WTC11 (cell line): Measurements from ENCODE around the gene CCNYL1. TPM values are rescaled to one million over a fixed set of nuclear protein-coding genes. Genes with fewer than 3 reads are reported as not detected.

Experiments used
- ATAC-seq: fragments of 200-7000 bp; cut with Tn5 transposase; 2 replicates; pipeline ENCODE4 v1.10.0; 2021; ENCODE audit warnings: mild to moderate bottlenecking, moderate library complexity
- CTCF ChIA-PET: fragments of 300-600 bp; sonication (Branson Sonifier 250); formaldehyde crosslinking; loops from one replicate; lab custom pipeline; 2021; ENCODE audit warnings: antibody characterized with exemption; lab: Charles Lee
- POLR2A ChIA-PET: fragments of 350-600 bp; sonication (Branson Sonifier 250); formaldehyde crosslinking; loops from one replicate; lab custom pipeline; 2021; ENCODE audit warnings: antibody characterized with exemption; lab: Charles Lee
- DNase-seq: peaks from one replicate; pipeline ENCODE4 v3.0.0; 2021; ENCODE audit warnings: low spot score
- H3K27ac Mint-ChIP-seq: 2 replicates; pipeline ENCODE4 v1.8.0; 2021; ENCODE audit warnings: mixed read lengths
- H3K27me3 Mint-ChIP-seq: 2 replicates; pipeline ENCODE4 v1.8.0; 2021; ENCODE audit warnings: low read depth, mild to moderate bottlenecking, moderate library complexity, mixed read lengths
- H3K36me3 Mint-ChIP-seq: 2 replicates; pipeline ENCODE4 v1.8.0; 2021; ENCODE audit warnings: mixed read lengths
- H3K4me1 Mint-ChIP-seq: 2 replicates; pipeline ENCODE4 v1.8.0; 2022; ENCODE audit warnings: mixed read lengths
- H3K4me3 Mint-ChIP-seq: 2 replicates; pipeline ENCODE4 v1.8.0; 2021; ENCODE audit warnings: mild to moderate bottlenecking, moderate library complexity, mixed read lengths
- H3K9me3 Mint-ChIP-seq: 2 replicates; pipeline ENCODE4 v1.8.0; 2021; ENCODE audit warnings: mixed read lengths
- ELF4 ChIP-seq: sonication (generic); formaldehyde crosslinking; IDR thresholded peaks from 2 replicates; pipeline ENCODE4 v1.8.1; 2022; ENCODE audit warnings: low read depth, mild to moderate bottlenecking, moderate library complexity, missing genetic modification reagents
- ETV6 ChIP-seq: sonication (generic); formaldehyde crosslinking; IDR thresholded peaks from 2 replicates; pipeline ENCODE4 v1.8.1; 2022; ENCODE audit warnings: mild to moderate bottlenecking, missing genetic modification reagents
- JAZF1 ChIP-seq: fragments of 250-450 bp; sonication (Bioruptor Pico); IDR thresholded peaks from 2 replicates; pipeline ENCODE4 v1.9.0; 2021; ENCODE audit warnings: moderate library complexity, mild to moderate bottlenecking, inconsistent platforms
- JUN ChIP-seq: sonication (generic); formaldehyde crosslinking; IDR thresholded peaks from 2 replicates; pipeline ENCODE4 v1.8.0; 2023; ENCODE audit warnings: mild to moderate bottlenecking, missing genetic modification reagents
- MYBL2 ChIP-seq: sonication (generic); formaldehyde crosslinking; IDR thresholded peaks from 2 replicates; pipeline ENCODE4 v1.8.1; 2023; ENCODE audit warnings: mild to moderate bottlenecking, moderate library complexity, missing genetic modification reagents
- NR2C2 ChIP-seq: sonication (generic); formaldehyde crosslinking; IDR thresholded peaks from 2 replicates; pipeline ENCODE4 v1.8.0; 2022; ENCODE audit warnings: mild to moderate bottlenecking, missing genetic modification reagents
- SOX15 ChIP-seq: fragments of 250-450 bp; sonication (Bioruptor Pico); IDR thresholded peaks from 2 replicates; pipeline ENCODE4 v1.9.0; 2021; ENCODE audit warnings: mild to moderate bottlenecking
- ZBTB21 ChIP-seq: sonication (generic); formaldehyde crosslinking; IDR thresholded peaks from 2 replicates; pipeline ENCODE4 v1.8.1; 2023; ENCODE audit warnings: mild to moderate bottlenecking, missing genetic modification reagents, borderline replicate concordance
- ZNF263 ChIP-seq: sonication (generic); formaldehyde crosslinking; IDR thresholded peaks from 2 replicates; pipeline ENCODE4 v1.8.1; 2022; ENCODE audit warnings: low read depth, mild to moderate bottlenecking, moderate library complexity, missing genetic modification reagents
- ZNF317 ChIP-seq: sonication (generic); formaldehyde crosslinking; IDR thresholded peaks from 2 replicates; pipeline ENCODE4 v1.8.1; 2023; ENCODE audit warnings: low read depth, mild to moderate bottlenecking, moderate library complexity, missing genetic modification reagents, borderline replicate concordance
- ZNF416 ChIP-seq: fragments of 250-450 bp; sonication (Bioruptor Pico); IDR thresholded peaks from 2 replicates; pipeline ENCODE4 v1.9.0; 2021; ENCODE audit warnings: mild to moderate bottlenecking, inconsistent platforms
- ZNF423 ChIP-seq: fragments of 250-450 bp; sonication (Bioruptor Pico); IDR thresholded peaks from 2 replicates; pipeline ENCODE4 v2.1.2; 2022; ENCODE audit warnings: mild to moderate bottlenecking, moderate library complexity
- ZSCAN18 ChIP-seq: fragments of 250-450 bp; sonication (Bioruptor Pico); IDR thresholded peaks from 2 replicates; pipeline ENCODE4 v2.1.2; 2022; ENCODE audit warnings: mild to moderate bottlenecking, moderate library complexity
- total RNA-seq: library from RNA; stranded (reverse); gene quantifications from 3 replicates; pipeline ENCODE4 v1.2.3, GENCODE V29; 2021
- TF ChIP-seq, protein P1 (sequence below): fragments of 250-450 bp; sonication (Bioruptor Pico); IDR thresholded peaks from 2 replicates; pipeline ENCODE4 v1.9.0; 2021; ENCODE audit warnings: mild to moderate bottlenecking, borderline replicate concordance
- TF ChIP-seq, protein P2 (sequence below): sonication (generic); formaldehyde crosslinking; IDR thresholded peaks from 2 replicates; pipeline ENCODE4 v1.8.1; 2023; ENCODE audit warnings: mild to moderate bottlenecking, moderate library complexity, missing genetic modification reagents
- TF ChIP-seq, protein P3 (sequence below): sonication (generic); formaldehyde crosslinking; IDR thresholded peaks from 2 replicates; pipeline ENCODE4 v1.8.1; 2022; ENCODE audit warnings: mild to moderate bottlenecking, missing genetic modification reagents, moderate library complexity, borderline replicate concordance
- TF ChIP-seq, protein P4 (sequence below): sonication (generic); formaldehyde crosslinking; IDR thresholded peaks from 2 replicates; pipeline ENCODE4 v1.8.1; 2023; ENCODE audit warnings: mild to moderate bottlenecking, missing genetic modification reagents

CCNYL1 gene
- total RNA-seq, 1 experiment from 2014 or later, result 31.6 TPM

DNA sequence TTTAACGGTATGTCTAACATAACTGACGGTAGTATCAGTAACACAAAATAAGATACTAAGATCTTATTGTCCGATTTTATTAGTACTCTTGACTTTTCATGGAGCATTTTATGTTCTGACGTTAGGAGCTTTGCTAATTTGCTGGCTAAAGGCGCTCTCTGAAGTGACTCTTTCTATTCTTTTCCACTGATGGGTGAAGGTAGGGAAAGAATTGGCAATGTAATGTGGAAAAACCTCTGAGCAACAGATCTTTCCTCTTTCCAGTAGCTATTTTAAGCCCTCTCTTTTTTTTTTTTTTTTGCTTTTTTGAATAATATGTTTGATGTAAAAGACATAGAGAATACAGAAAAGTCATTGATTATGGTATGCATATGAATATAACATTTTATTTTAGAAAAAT, 4.6 kb downstream of the CCNYL1 start:
- no peak for ATAC-seq
- no peak for DNase-seq
- H3K27me3 Mint-ChIP-seq, result no peaks in the 10 kb centered on the region
- CTCF ChIA-PET, result interaction anchor here (0.6 to 0.8 kb wide), 2 partner anchors 89 to 859 kb away, joined by 3 read pairs; no protein-coding TSS in a partner anchor
- no peaks in the 10 kb centered on the region for H3K9me3 Mint-ChIP-seq
- TF ChIP-seq JUN (CRISPR knock-in tag) (no peak), ZNF263 (CRISPR knock-in tag) (no peak), JAZF1 (CRISPR knock-in tag) (no peak), ZNF423 (CRISPR knock-in tag) (no peak), SOX15 (CRISPR knock-in tag) (no peak), ELF4 (CRISPR knock-in tag) (no peak), ETV6 (CRISPR knock-in tag) (no peak), ZSCAN18 (CRISPR knock-in tag) (no peak), ZBTB21 (no peak), ZNF317 (CRISPR knock-in tag) (no peak), NR2C2 (CRISPR knock-in tag) (no peak), MYBL2 (CRISPR knock-in tag) (no peak), ZNF416 (CRISPR knock-in tag) (no peak)
- TF ChIP-seq, protein P1, sequence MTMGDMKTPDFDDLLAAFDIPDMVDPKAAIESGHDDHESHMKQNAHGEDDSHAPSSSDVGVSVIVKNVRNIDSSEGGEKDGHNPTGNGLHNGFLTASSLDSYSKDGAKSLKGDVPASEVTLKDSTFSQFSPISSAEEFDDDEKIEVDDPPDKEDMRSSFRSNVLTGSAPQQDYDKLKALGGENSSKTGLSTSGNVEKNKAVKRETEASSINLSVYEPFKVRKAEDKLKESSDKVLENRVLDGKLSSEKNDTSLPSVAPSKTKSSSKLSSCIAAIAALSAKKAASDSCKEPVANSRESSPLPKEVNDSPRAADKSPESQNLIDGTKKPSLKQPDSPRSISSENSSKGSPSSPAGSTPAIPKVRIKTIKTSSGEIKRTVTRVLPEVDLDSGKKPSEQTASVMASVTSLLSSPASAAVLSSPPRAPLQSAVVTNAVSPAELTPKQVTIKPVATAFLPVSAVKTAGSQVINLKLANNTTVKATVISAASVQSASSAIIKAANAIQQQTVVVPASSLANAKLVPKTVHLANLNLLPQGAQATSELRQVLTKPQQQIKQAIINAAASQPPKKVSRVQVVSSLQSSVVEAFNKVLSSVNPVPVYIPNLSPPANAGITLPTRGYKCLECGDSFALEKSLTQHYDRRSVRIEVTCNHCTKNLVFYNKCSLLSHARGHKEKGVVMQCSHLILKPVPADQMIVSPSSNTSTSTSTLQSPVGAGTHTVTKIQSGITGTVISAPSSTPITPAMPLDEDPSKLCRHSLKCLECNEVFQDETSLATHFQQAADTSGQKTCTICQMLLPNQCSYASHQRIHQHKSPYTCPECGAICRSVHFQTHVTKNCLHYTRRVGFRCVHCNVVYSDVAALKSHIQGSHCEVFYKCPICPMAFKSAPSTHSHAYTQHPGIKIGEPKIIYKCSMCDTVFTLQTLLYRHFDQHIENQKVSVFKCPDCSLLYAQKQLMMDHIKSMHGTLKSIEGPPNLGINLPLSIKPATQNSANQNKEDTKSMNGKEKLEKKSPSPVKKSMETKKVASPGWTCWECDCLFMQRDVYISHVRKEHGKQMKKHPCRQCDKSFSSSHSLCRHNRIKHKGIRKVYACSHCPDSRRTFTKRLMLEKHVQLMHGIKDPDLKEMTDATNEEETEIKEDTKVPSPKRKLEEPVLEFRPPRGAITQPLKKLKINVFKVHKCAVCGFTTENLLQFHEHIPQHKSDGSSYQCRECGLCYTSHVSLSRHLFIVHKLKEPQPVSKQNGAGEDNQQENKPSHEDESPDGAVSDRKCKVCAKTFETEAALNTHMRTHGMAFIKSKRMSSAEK (CRISPR knock-in tag), result no peak
- TF ChIP-seq, protein P2, sequence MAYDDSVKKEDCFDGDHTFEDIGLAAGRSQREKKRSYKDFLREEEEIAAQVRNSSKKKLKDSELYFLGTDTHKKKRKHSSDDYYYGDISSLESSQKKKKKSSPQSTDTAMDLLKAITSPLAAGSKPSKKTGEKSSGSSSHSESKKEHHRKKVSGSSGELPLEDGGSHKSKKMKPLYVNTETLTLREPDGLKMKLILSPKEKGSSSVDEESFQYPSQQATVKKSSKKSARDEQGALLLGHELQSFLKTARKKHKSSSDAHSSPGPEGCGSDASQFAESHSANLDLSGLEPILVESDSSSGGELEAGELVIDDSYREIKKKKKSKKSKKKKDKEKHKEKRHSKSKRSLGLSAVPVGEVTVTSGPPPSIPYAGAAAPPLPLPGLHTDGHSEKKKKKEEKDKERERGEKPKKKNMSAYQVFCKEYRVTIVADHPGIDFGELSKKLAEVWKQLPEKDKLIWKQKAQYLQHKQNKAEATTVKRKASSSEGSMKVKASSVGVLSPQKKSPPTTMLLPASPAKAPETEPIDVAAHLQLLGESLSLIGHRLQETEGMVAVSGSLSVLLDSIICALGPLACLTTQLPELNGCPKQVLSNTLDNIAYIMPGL (CRISPR knock-in tag), result no peak
- TF ChIP-seq, protein P3, sequence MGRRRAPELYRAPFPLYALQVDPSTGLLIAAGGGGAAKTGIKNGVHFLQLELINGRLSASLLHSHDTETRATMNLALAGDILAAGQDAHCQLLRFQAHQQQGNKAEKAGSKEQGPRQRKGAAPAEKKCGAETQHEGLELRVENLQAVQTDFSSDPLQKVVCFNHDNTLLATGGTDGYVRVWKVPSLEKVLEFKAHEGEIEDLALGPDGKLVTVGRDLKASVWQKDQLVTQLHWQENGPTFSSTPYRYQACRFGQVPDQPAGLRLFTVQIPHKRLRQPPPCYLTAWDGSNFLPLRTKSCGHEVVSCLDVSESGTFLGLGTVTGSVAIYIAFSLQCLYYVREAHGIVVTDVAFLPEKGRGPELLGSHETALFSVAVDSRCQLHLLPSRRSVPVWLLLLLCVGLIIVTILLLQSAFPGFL (CRISPR knock-in tag), result no peak
- TF ChIP-seq, protein P4, sequence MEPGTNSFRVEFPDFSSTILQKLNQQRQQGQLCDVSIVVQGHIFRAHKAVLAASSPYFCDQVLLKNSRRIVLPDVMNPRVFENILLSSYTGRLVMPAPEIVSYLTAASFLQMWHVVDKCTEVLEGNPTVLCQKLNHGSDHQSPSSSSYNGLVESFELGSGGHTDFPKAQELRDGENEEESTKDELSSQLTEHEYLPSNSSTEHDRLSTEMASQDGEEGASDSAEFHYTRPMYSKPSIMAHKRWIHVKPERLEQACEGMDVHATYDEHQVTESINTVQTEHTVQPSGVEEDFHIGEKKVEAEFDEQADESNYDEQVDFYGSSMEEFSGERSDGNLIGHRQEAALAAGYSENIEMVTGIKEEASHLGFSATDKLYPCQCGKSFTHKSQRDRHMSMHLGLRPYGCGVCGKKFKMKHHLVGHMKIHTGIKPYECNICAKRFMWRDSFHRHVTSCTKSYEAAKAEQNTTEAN (CRISPR knock-in tag), result no peak
- peaks cover 26% of the 10 kb centered on the region for H3K36me3 Mint-ChIP-seq
- POLR2A ChIA-PET, result interaction anchor here (0.7 kb wide), 1 partner anchor 12 kb away, joined by 3 read pairs; no protein-coding TSS in a partner anchor
- peaks cover 15% of the 10 kb centered on the region for H3K4me1 Mint-ChIP-seq
- no peak overlapping the region for H3K4me3 Mint-ChIP-seq
- no peak overlapping the region for H3K27ac Mint-ChIP-seq
